GM21723 (cell line): Measurements from ENCODE around the gene PRR14L.

Experiments
- ATAC-seq: cut with Tn5 transposase; IDR thresholded peaks from one replicate; pipeline ENCODE4 v1.9.1; 2021; ENCODE audit warnings: mild to moderate bottlenecking, moderate library complexity; ENCODE audit not compliant: unreplicated experiment

Gene PRR14L

GRCh38 chr22:31647066-31647465 is 102.9 kb downstream of the PRR14L start:
- no peak for ATAC-seq

GRCh38 chr22:31646186-31647019 is 103.5 kb downstream of the PRR14L start:
- ATAC-seq, result no peak

DNA sequence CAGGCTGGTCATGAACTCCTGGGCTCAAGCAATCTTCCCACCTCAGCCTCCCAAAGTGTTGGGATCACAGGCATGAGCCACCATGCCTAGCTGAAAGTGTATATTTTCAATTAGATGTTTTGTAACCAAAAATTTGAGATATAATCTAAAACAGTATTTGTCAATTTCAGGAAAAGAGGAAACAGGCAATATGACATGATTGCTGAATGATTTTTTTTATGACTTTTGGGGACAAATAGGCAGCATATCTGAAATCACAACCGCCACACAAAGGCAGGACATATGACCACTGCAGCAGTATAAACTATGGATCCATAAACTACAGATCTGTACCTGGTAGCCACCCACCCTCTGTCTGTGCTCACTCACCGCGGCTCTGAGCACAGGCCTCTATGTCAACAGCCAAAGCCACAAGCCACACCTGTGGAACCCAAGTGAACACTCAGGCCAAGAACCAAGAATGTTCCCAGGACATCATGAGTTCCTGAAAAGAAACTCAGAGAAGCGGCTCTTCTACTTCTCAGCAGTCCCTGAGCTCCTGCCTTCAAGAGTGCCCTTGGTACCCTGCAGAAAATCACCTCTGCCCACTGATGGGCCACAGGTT is 110.4 kb downstream of the PRR14L start:
- no peak for ATAC-seq

GRCh38 chr22:31637891-31638618 is 111.9 kb downstream of the PRR14L start:
- ATAC-seq, result peak; percentile 23

GRCh38 chr22:31637447-31637890 is 112.5 kb downstream of the PRR14L start:
- ATAC-seq, result peak; percentile 52

DNA sequence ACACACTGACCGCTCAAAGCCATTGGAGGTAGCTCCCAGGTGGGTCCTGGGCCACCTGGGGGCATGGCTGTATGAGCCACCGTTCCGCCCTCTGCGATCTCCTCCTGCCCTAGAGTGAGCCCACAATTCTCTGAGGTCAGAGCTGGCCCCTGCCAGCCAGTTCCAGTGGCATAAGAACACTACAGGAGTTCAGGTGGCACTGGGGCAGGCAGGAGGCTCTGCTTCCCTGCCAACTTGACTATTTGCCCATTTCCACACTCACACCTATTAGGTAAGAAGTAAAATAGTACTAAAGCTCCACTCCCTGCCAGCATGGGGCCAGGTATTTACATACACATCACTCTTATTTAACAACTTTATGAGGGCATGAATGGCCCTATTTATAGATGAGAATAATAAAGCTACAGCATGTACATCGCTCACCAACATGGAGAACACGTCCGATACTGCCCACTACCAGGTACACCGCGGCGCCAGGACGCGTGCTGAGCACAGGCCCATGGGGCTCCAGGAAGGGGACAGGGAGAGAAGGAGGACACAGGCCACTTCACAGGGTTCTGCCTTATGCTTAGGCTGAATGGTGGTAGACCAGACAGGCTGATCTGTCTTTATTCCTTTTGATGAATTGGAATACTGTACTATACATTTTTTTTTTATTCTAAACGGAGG is 114.2 kb downstream of the PRR14L start:
- no peak for ATAC-seq

DNA sequence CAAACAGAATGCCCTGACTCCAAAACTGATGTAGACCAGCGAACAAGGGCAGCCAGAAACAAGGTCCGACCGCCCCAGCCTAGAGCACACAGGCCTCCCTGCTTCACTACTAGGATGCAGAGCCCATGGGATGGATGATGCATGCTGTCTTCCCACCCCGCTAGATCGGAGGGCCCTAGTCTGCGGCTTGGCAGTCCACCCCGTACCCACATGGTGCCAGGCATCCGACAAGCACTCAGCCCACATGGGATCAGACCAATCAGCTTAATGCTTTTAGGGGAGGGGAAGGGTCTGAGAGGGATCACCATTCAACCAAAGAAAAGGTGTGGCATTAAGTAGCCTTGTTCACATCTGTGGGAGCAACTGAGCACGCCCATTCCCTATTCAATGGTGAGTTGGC is 118.5 kb downstream of the PRR14L start:
- no peak for ATAC-seq
